ENCODE results near the gene TOP3B. TPM values are rescaled to one million over a fixed set of nuclear protein-coding genes. Genes with fewer than 3 reads are reported as not detected.

The TOP3B gene
- total RNA-seq, 1 donor from 2014 or later, result 83.5 TPM

DNA sequence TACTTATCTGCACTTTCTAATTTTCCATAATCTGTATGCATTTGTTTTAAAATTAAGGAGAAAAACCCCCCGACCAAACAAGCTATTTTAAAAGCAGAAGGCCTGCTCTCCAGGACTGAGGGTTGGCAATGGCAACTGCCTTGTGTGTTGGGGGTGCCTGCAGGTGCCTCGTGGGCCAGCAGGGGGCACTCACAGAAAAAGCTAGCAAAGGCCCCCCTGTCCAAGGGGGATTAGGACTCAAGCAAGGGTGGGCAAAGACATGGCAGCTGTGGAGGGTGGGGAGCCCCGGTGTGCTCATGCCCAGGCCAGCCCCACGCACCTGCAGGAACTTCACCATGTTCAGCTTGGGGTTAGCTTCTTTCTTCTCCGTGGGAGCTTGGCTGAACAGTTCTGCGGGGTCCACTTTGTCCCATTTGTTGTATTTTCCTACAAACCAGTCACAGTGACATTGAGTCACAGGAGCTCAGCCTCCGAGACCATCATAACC lies 10.3 kb downstream of the TOP3B start:
- Mint-ChIP-seq H3K4me3 (ENCODE audit: unreplicated experiment) (no peak overlapping the region), H3K9me3 (ENCODE audit: unreplicated experiment) (peaks cover 4% of the 10 kb centered on the region), H3K27ac (ENCODE audit: unreplicated experiment) (no peak overlapping the region), H3K27me3 (ENCODE audit: unreplicated experiment) (peaks cover 4% of the 10 kb centered on the region), H3K4me1 (ENCODE audit: low read depth, unreplicated experiment) (no peaks in the 10 kb centered on the region), H3K36me3 (ENCODE audit: unreplicated experiment) (no peaks in the 10 kb centered on the region)
- DNase-seq, result peak; percentile 76
- peak; percentile 91 for TF ChIP-seq CTCF (IDR thresholded peaks at IDR 0.05; ENCODE audit: partially characterized antibody, unreplicated experiment)

DNA sequence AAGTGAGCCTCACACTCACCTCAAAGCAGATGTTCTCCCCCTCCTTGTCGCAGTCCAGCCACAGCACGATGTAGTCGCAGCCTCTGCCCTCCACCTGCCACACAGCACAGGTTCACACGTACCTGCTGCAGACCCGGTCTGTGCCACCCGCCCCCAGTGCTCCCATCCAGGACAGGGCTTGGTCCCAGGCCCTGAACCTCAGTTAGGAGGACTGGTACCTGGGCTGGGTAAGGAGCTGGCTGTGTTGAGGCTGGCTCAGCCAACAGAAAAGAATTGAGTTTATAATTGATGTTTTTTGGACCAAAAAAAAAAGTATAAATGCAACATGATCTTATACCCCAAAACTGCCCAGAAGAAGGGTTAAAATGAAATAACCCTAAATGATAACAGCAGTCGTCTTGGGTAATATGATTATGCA lies 10.7 kb downstream of the TOP3B start:
- Mint-ChIP-seq H3K4me3 (ENCODE audit: unreplicated experiment) (no peak overlapping the region), H3K27me3 (ENCODE audit: unreplicated experiment) (peaks cover 4% of the 10 kb centered on the region), H3K27ac (ENCODE audit: unreplicated experiment) (no peak overlapping the region), H3K4me1 (ENCODE audit: low read depth, unreplicated experiment) (no peaks in the 10 kb centered on the region), H3K9me3 (ENCODE audit: unreplicated experiment) (peaks cover 7% of the 10 kb centered on the region), H3K36me3 (ENCODE audit: unreplicated experiment) (no peaks in the 10 kb centered on the region)
- DNase-seq, result no peak
- no peak for TF ChIP-seq CTCF (IDR thresholded peaks at IDR 0.05; ENCODE audit: partially characterized antibody, unreplicated experiment)

DNA sequence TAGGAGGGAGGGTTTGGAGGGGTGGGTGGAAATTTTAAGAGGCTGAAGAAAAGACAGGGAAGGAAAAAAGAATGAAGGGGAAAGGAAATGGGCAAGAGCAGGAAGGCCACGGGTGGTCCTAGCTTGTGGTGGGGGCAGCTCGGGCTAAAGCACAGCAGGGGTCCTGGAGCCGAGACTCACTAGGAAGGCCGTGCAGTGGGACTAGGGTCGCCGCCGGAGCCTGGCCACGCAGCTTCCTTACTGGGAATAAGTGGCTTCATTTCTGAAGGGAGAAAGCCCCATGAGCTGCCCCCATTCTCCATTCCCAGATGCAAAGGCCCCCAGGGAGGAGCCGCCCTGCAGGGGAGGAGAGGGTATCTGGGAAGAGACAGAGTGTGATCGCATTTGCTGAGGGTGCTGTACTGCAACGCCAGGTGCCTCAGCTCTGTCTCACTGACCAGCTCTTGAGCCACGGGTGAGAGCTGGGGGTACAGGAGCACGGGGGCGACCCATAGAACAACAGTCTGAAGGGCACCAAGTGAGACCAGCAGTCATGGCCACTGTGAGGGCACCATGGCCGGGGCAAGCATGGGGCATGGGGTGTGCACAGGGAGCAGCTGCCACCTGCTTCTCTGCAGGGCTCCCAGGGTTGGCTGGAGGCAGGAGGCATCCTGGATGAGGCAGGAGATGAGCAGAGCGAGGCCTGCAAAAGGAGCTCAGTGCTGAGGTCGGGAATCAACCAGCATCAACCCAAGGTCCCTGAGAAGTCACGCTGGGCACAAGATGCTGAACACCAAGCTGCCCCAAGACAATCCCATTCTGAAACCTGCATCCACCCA lies 11.6 kb downstream of the TOP3B start:
- no peak for TF ChIP-seq CTCF (IDR thresholded peaks at IDR 0.05; ENCODE audit: partially characterized antibody, unreplicated experiment)
- Mint-ChIP-seq H3K4me3 (ENCODE audit: unreplicated experiment) (no peak overlapping the region), H3K9me3 (ENCODE audit: unreplicated experiment) (peaks cover 7% of the 10 kb centered on the region), H3K27ac (ENCODE audit: unreplicated experiment) (no peak overlapping the region), H3K27me3 (ENCODE audit: unreplicated experiment) (peaks cover 4% of the 10 kb centered on the region), H3K4me1 (ENCODE audit: low read depth, unreplicated experiment) (no peaks in the 10 kb centered on the region), H3K36me3 (ENCODE audit: unreplicated experiment) (no peaks in the 10 kb centered on the region)
- DNase-seq, result no peak

DNA sequence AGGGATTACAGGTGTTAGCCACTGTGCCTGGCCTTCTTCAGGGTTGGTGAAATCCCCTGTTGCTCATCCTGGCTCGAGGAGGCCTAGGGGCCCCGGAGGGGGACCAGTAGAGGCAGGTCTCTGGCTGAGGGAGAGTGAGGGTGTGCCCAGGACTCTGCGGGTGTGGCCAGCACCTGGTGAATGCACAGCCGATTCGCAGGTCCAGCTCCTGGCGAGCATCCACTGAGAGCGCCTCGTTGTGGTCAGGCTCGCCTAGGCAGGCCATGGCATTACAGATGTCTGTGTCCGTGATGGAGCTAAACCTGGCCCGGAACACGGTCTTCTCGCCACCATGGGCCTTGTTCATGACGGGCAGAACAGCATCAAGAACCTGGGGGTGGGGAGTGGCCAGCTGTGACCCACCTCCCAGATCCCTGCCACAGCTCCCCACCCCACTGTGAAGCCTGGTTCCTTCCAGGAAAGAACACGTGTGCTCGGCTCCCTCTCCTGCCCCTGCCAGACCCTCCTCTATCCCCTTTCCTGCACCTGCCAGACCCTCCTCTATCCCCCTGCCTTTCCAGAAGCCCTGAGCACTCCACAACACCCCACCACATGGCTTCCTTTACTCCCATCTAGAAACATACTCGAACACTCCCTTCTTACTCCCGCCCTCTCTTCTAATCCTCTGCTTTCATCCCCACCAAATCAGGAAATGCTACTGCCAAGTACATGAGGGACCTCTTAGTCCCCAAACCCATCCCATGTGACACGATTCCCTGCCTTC lies 12.4 kb downstream of the TOP3B start:
- no peak for TF ChIP-seq CTCF (IDR thresholded peaks at IDR 0.05; ENCODE audit: partially characterized antibody, unreplicated experiment)
- Mint-ChIP-seq H3K27me3 (ENCODE audit: unreplicated experiment) (peaks cover 4% of the 10 kb centered on the region), H3K27ac (ENCODE audit: unreplicated experiment) (no peak overlapping the region), H3K36me3 (ENCODE audit: unreplicated experiment) (no peaks in the 10 kb centered on the region), H3K4me1 (ENCODE audit: low read depth, unreplicated experiment) (no peaks in the 10 kb centered on the region), H3K9me3 (ENCODE audit: unreplicated experiment) (peaks cover 7% of the 10 kb centered on the region), H3K4me3 (ENCODE audit: unreplicated experiment) (no peak overlapping the region)
- no peak for DNase-seq

Measured in glutamatergic neuron (in vitro differentiated cells).